Panc1 (cell line): ENCODE results near the gene ACTL7B. TPM values are rescaled to one million over a fixed set of nuclear protein-coding genes. Genes with fewer than 3 reads are reported as not detected.

Experiments
- ATAC-seq: fragments of 200-7000 bp; cut with Tn5 transposase; 2 replicates; pipeline ENCODE4 v1.9.1; 2020; ENCODE audit warnings: mild to moderate bottlenecking, moderate library complexity
- BruUV-seq: library from RNA; stranded (reverse); fragments of 400-500 nt; replicated peaks from 2 replicates; lab custom pipeline; 2021; lab: Mats Ljungman, UMichigan
- CTCF ChIA-PET: fragments of 300-600 bp; sonication (Branson Sonifier 250); formaldehyde crosslinking; loops from one replicate; lab custom pipeline; 2022; ENCODE audit warnings: antibody characterized with exemption; lab: Charles Lee
- POLR2A ChIA-PET: fragments of 300-600 bp; sonication (Branson Sonifier 250); formaldehyde crosslinking; loops from one replicate; lab custom pipeline; 2022; ENCODE audit warnings: antibody characterized with exemption; lab: Charles Lee
- DNase-seq: peaks from one replicate; pipeline ENCODE4 v3.0.0-alpha.2; 2010; ENCODE audit warnings: low read depth, low spot score
- H3K27ac ChIP-seq: 2 replicates; pipeline ENCODE4 v1.5.1; 2011; ENCODE audit warnings: mild to moderate bottlenecking, low read length, inconsistent platforms
- H3K27me3 ChIP-seq: fragments of 200-500 bp; sonication (Bioruptor generic); 2 replicates; pipeline ENCODE4 v1.6.0; 2014; ENCODE audit warnings: low read length, inconsistent platforms; ENCODE audit not compliant: control insufficient read depth, insufficient read depth
- H3K36me3 ChIP-seq: fragments of 200-500 bp; sonication (Bioruptor generic); 2 replicates; pipeline ENCODE4 v1.5.1; 2014; ENCODE audit warnings: inconsistent platforms, mild to moderate bottlenecking, low read length, moderate library complexity; ENCODE audit not compliant: control insufficient read depth, insufficient read depth
- H3K4me1 ChIP-seq: 2 replicates; pipeline ENCODE4 v1.5.1; 2011; ENCODE audit warnings: inconsistent platforms, mild to moderate bottlenecking, low read length, moderate library complexity; ENCODE audit not compliant: control insufficient read depth, insufficient read depth
- H3K4me3 ChIP-seq, 2 experiments: 2 replicates each; pipeline ENCODE4 v1.5.1; 2011 to 2012; ENCODE audit warnings: low read depth in 2 of 2, low read length in 2 of 2, mild to moderate bottlenecking in 2 of 2, inconsistent platforms in 1 of 2, moderate library complexity in 1 of 2
- H3K9me3 ChIP-seq: fragments of 200-500 bp; sonication (Bioruptor generic); 2 replicates; pipeline ENCODE4 v1.5.1; 2014; ENCODE audit warnings: low read depth, mild to moderate bottlenecking, inconsistent platforms, low read length, moderate library complexity; ENCODE audit not compliant: control insufficient read depth, insufficient read depth
- POLR2AphosphoS5 ChIP-seq: IDR thresholded peaks from 2 replicates; pipeline ENCODE4 v1.6.1; 2012; ENCODE audit warnings: mild to moderate bottlenecking, low read depth, low read length, moderate library complexity
- SIN3A ChIP-seq: IDR thresholded peaks from 2 replicates; pipeline ENCODE4 v1.6.1; 2012; ENCODE audit warnings: low read depth, mild to moderate bottlenecking, low read length, moderate library complexity, borderline replicate concordance; ENCODE audit not compliant: insufficient read depth
- TCF7L2 ChIP-seq: IDR thresholded peaks from 2 replicates; pipeline ENCODE4 v1.6.1; 2011; ENCODE audit warnings: mild to moderate bottlenecking, low read depth, low read length, inconsistent platforms
- in situ Hi-C: cut with HindIII; loops from 2 replicates; pipeline ENCODE4 v1.10.0; 2016; ENCODE audit warnings: low sequenced_read_pairs, low pct_unique_long_range_greater_than_20kb
- intact Hi-C: fragments of 100-400 bp; cut with micrococcal nuclease; formaldehyde crosslinking; loops from one replicate; pipeline ENCODE4 v1.10.0; 2022; ENCODE audit not compliant: unreplicated experiment
- total RNA-seq: library from RNA; stranded (reverse); gene quantifications from one replicate; pipeline ENCODE4 v1.2.1, GENCODE V29; 2021; ENCODE audit not compliant: unreplicated experiment
- TF ChIP-seq, protein P1 (sequence below): fragments of 450-650 bp; IDR thresholded peaks from 2 replicates; pipeline ENCODE4 v1.5.1; 2017; ENCODE audit warnings: mild to moderate bottlenecking
- TF ChIP-seq, protein P2 (sequence below), 2 experiments: IDR thresholded peaks; 2 replicates each; pipeline ENCODE4 v1.6.1; 2011 to 2012; ENCODE audit warnings: low read depth in 2 of 2, control low read depth in 1 of 2, low read length in 1 of 2, mild to moderate bottlenecking in 1 of 2, moderate library complexity in 1 of 2; ENCODE audit not compliant: insufficient read depth in 1 of 2

ACTL7B gene
- total RNA-seq, 1 experiment from 2014 or later = not detected

- H3K4me1 ChIP-seq = no peaks in the 10 kb centered on the region
- in situ Hi-C loops = no loop called here
- ATAC-seq = no peak
- TF ChIP-seq, protein P1, sequence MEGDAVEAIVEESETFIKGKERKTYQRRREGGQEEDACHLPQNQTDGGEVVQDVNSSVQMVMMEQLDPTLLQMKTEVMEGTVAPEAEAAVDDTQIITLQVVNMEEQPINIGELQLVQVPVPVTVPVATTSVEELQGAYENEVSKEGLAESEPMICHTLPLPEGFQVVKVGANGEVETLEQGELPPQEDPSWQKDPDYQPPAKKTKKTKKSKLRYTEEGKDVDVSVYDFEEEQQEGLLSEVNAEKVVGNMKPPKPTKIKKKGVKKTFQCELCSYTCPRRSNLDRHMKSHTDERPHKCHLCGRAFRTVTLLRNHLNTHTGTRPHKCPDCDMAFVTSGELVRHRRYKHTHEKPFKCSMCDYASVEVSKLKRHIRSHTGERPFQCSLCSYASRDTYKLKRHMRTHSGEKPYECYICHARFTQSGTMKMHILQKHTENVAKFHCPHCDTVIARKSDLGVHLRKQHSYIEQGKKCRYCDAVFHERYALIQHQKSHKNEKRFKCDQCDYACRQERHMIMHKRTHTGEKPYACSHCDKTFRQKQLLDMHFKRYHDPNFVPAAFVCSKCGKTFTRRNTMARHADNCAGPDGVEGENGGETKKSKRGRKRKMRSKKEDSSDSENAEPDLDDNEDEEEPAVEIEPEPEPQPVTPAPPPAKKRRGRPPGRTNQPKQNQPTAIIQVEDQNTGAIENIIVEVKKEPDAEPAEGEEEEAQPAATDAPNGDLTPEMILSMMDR = no peak
- no peak for TF ChIP-seq TCF7L2
- TF ChIP-seq POLR2AphosphoS5 = no peak
- TF ChIP-seq, protein P2, sequence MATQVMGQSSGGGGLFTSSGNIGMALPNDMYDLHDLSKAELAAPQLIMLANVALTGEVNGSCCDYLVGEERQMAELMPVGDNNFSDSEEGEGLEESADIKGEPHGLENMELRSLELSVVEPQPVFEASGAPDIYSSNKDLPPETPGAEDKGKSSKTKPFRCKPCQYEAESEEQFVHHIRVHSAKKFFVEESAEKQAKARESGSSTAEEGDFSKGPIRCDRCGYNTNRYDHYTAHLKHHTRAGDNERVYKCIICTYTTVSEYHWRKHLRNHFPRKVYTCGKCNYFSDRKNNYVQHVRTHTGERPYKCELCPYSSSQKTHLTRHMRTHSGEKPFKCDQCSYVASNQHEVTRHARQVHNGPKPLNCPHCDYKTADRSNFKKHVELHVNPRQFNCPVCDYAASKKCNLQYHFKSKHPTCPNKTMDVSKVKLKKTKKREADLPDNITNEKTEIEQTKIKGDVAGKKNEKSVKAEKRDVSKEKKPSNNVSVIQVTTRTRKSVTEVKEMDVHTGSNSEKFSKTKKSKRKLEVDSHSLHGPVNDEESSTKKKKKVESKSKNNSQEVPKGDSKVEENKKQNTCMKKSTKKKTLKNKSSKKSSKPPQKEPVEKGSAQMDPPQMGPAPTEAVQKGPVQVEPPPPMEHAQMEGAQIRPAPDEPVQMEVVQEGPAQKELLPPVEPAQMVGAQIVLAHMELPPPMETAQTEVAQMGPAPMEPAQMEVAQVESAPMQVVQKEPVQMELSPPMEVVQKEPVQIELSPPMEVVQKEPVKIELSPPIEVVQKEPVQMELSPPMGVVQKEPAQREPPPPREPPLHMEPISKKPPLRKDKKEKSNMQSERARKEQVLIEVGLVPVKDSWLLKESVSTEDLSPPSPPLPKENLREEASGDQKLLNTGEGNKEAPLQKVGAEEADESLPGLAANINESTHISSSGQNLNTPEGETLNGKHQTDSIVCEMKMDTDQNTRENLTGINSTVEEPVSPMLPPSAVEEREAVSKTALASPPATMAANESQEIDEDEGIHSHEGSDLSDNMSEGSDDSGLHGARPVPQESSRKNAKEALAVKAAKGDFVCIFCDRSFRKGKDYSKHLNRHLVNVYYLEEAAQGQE (IDR thresholded peaks at IDR 0.05; ENCODE audit: insufficient read depth in 1 of 2, low read depth in 2 of 2, low read length in 1 of 2) = no peak
- TF ChIP-seq SIN3A = no peak
- no peak for DNase-seq
- H3K36me3 ChIP-seq = no peaks in the 10 kb centered on the region
- H3K27me3 ChIP-seq = no peaks in the 10 kb centered on the region; the same call in 1 of the 2 replicates
- no peak overlapping the region for H3K4me3 ChIP-seq
- CTCF ChIA-PET = no interaction called here
- H3K9me3 ChIP-seq = no peaks in the 10 kb centered on the region
- no peak overlapping the region for H3K27ac ChIP-seq
- intact Hi-C loops = no loop called here
- BruUV-seq = no TSS peak
- POLR2A ChIA-PET = no interaction called here
Observed at GRCh38 chr9:108812396-108813025, 43.3 kb downstream of the ACTL7B start.

- DNase-seq (no peak), ATAC-seq (no peak)
- in situ Hi-C loops (no loop called here), intact Hi-C loops (no loop called here)
- CTCF ChIA-PET = no interaction called here
- Histone ChIP-seq H3K9me3 (no peaks in the 10 kb centered on the region), H3K27me3 (no peaks in the 10 kb centered on the region; the same call in 1 of the 2 replicates), H3K36me3 (no peaks in the 10 kb centered on the region), H3K4me3 (no peak overlapping the region), H3K4me1 (no peaks in the 10 kb centered on the region), H3K27ac (no peak overlapping the region)
- TF ChIP-seq TCF7L2 (no peak), SIN3A (no peak), POLR2AphosphoS5 (no peak)
- TF ChIP-seq, protein P2 (IDR thresholded peaks at IDR 0.05; ENCODE audit: insufficient read depth in 1 of 2, low read depth in 2 of 2, low read length in 1 of 2) = no peak
- TF ChIP-seq, protein P1 = no peak
- POLR2A ChIA-PET = no interaction called here
- no TSS peak for BruUV-seq
Observed at GRCh38 chr9:108811944-108812343, 43.8 kb downstream of the ACTL7B start.
